ENCODE measurements around the gene FEM1B.
"Not testable (repeated sequence)": the region's sequence is repeated elsewhere in the genome, so short reads cannot be mapped to it uniquely, and the experiment has no call there.

FEM1B gene

DNA sequence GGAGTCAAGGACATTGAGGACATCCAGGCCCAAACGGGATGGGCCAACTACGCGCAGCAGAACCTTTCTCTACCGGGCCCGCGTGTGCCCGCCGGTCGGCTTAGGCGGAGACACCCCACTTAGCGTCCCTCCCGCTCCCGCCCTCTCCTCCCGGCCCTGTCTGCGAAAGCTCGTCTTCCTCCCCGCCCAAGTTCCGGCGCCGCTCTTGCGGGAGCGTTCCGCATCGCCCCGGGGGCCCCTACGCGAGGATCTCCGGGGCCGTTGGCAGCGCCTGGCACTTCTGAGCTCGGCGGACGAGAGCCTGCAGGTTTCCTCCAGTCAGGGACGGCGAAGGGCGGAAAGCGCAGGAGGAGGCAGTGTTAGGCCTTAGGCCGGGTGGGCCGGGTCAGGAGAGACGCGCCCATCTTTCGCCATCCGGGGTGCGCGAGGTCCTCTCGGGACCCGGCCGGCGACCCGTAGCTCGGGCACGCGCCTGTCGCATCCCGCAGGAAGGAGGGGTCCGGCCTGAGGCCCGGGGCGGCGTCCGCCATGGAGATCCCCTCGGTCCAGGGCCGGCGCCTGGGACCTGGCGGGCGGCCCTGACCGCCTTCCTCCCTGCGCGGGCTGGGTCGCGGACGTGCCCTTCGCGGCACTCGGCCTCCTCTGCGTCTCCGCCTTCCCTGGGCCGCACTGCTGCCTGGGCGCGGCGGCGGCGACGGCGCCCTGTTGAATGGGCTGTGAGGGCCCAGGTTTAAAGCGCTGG lies at the start of gene FEM1B:
FEM1B (plus strand) TSS at position 143 of the 742 bp plus-strand sequence. CDS start 673 bp downstream, outside the sequence.
- H3K27me3 ChIP-seq (ENCODE audit: insufficient read depth, low read length) = no peaks in the 10 kb centered on the region
- no peaks in the 10 kb centered on the region for H3K9me3 ChIP-seq (ENCODE audit: insufficient read depth, low read depth, low read length)
- H3K27ac ChIP-seq (ENCODE audit: low read length) = peak within 1 kb of the TSS; percentile 97
- H3K36me3 ChIP-seq (ENCODE audit: insufficient read depth, low read depth, low read length) = peaks cover 2% of the 10 kb centered on the region; the same call in 1 of the 2 replicates
- peak within 1 kb of the TSS; percentile 97 for H3K9ac ChIP-seq (ENCODE audit: low read depth, low read length)
- peaks cover 28% of the 10 kb centered on the region for H3K4me1 ChIP-seq (ENCODE audit: insufficient read depth, low read length)
- H3K4me3 ChIP-seq (ENCODE audit: low read length) = peak within 1 kb of the TSS; percentile 98

DNA sequence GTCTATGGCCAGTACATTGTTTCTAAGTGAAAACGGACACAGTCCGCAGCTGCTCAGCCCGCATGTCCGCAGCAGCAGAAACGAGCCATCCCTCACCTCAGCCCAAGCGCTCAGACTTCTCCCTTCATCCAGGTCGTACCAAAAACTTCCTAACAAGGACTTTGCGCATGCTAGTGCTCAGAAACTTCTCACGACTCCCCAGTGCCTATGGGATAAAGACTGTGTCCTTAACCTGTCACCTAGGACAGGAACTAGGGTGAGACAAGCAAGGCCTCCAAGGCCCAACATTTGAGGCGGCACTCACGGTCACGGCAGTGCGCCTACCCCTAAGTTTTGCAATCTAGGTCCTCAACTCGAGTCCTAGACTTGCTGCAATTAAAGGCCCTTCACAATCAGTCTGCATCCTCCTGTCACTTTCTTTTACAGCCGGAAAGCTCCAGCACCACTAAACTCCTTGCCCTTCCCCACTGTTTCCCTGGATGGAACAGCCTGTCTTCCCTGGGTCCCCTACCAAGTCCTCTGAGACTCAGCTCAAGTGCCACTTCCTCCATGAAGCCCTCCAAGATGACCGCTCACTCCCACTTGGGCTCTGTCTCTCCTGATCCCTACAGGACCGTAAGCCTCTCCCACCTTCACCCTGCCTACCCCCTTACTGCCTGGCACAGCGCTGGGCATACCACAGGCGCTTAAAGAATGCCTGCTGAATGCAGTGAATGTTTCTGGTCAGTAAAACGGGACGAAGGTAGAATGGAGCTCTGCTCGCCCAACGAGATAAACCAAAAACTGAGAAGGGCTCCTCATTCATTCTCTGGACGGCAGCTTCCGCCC lies 49.2 kb upstream of the FEM1B start:
- Histone ChIP-seq H3K36me3 (ENCODE audit: insufficient read depth, low read depth, low read length) (no peaks in the 10 kb centered on the region; the same call in 1 of the 2 replicates), H3K27ac (ENCODE audit: low read length) (no peak overlapping the region), H3K4me3 (ENCODE audit: low read length) (peak overlapping the region; percentile 88), H3K9me3 (ENCODE audit: insufficient read depth, low read depth, low read length) (peaks cover under 1% of the 10 kb centered on the region), H3K27me3 (ENCODE audit: insufficient read depth, low read length) (no peaks in the 10 kb centered on the region; the same call in 1 of the 2 replicates), H3K4me1 (ENCODE audit: insufficient read depth, low read length) (peaks cover 11% of the 10 kb centered on the region), H3K9ac (ENCODE audit: low read depth, low read length) (peak overlapping the region; percentile 87)

DNA sequence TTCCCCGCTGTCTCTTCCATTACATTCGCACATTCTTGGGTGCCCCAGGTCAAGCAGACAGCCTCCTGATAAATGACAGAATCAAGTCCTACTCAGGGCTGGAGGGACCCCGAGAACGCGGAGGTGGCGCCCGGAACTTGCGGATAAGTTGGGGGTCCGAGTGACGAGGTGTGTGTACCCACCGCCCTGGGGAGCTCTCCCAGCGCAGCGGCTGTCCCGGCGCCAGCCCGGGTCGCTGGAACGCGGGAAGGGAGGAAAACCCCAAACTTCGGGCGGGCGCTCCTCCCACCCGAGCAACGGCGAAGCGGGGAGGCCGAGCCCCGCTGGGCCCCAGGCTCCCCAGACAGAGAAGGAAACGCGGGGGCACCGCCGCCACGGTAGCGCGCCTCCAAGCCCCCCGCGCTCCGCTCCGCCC lies 48.6 kb upstream of the FEM1B start:
- Histone ChIP-seq H3K9me3 (ENCODE audit: insufficient read depth, low read depth, low read length) (no peaks in the 10 kb centered on the region; the same call in 1 of the 2 replicates), H3K36me3 (ENCODE audit: insufficient read depth, low read depth, low read length) (no peaks in the 10 kb centered on the region; the same call in 1 of the 2 replicates), H3K4me1 (ENCODE audit: insufficient read depth, low read length) (peaks cover 11% of the 10 kb centered on the region), H3K9ac (ENCODE audit: low read depth, low read length) (peak overlapping the region; percentile 87), H3K4me3 (ENCODE audit: low read length) (peak overlapping the region; percentile 88), H3K27ac (ENCODE audit: low read length) (peak overlapping the region; percentile 39), H3K27me3 (ENCODE audit: insufficient read depth, low read length) (no peaks in the 10 kb centered on the region; the same call in 1 of the 2 replicates)

- H3K4me3 ChIP-seq (ENCODE audit: low read length) = peak within 1 kb of the TSS; percentile 88
- peak within 1 kb of the TSS; percentile 39 for H3K27ac ChIP-seq (ENCODE audit: low read length)
- no peaks in the 10 kb centered on the region; the same call in 1 of the 2 replicates for H3K27me3 ChIP-seq (ENCODE audit: insufficient read depth, low read length)
- peaks cover 11% of the 10 kb centered on the region for H3K4me1 ChIP-seq (ENCODE audit: insufficient read depth, low read length)
- peak within 1 kb of the TSS; percentile 87 for H3K9ac ChIP-seq (ENCODE audit: low read depth, low read length)
- no peaks in the 10 kb centered on the region; the same call in 1 of the 2 replicates for H3K36me3 ChIP-seq (ENCODE audit: insufficient read depth, low read depth, low read length)
- H3K9me3 ChIP-seq (ENCODE audit: insufficient read depth, low read depth, low read length) = no peaks in the 10 kb centered on the region
Observed at GRCh38 chr15:68229386-68230156, 48.0 kb upstream of the FEM1B start, which contains the start of gene CLN6. CLN6 (minus strand) TSS chr15:68229728; CDS start chr15:68229584, 144 bp downstream.

DNA sequence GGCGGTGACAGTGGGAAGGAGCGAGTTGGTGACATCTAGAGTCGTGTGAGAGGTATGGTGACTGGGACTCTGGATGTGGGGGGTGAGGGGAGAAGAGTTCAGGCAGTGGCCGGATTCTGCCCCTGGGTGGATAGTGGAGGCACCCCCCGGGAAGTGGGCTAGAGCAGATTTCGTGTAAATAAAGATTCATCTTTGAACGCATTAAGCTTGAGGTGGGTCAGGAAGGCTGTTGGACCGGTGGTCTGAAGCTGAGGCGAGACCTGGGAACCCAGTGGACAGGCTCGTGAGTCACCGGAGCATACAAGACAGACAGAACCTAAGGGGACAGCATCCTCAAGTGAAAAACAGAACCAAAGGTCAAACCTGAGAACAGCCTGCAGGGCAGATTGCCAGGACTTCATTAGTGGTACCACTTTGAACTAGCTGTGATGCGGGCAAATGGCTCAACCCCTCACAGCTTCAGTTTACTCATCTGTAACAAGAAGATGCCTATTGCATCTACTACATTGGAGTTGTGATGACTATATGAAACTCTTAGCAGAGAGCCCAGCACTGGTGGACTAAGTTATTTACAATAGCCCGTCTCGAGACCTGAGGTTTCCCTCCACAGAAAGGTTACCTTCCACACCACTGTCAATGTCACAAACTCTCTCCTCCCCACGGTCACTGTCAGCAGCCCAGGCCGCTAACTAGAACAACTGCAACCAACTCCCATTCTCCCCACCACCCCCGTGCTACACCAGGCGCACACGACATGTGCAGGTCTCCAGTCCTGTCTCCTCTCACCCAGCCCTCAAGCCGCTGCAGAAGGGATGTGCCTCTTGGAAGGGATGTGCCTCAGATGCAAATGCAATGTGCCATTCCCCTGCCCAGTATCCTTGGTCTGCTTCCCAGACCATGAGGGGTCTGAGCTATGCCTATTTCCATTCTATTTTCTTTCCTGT lies 47.1 kb upstream of the FEM1B start:
- Histone ChIP-seq H3K9ac (ENCODE audit: low read depth, low read length) (peak overlapping the region; percentile 73; the same call in 1 of the 2 replicates), H3K4me3 (ENCODE audit: low read length) (peak overlapping the region; percentile 88), H3K36me3 (ENCODE audit: insufficient read depth, low read depth, low read length) (no peaks in the 10 kb centered on the region), H3K9me3 (ENCODE audit: insufficient read depth, low read depth, low read length) (no peaks in the 10 kb centered on the region), H3K4me1 (ENCODE audit: insufficient read depth, low read length) (peaks cover 11% of the 10 kb centered on the region), H3K27me3 (ENCODE audit: insufficient read depth, low read length) (no peaks in the 10 kb centered on the region; the same call in 1 of the 2 replicates), H3K27ac (ENCODE audit: low read length) (no peak overlapping the region)

- Histone ChIP-seq H3K4me3 (ENCODE audit: low read length) (no peak overlapping the region), H3K36me3 (ENCODE audit: insufficient read depth, low read depth, low read length) (no peaks in the 10 kb centered on the region), H3K9ac (ENCODE audit: low read depth, low read length) (no peak overlapping the region), H3K27ac (ENCODE audit: low read length) (no peak overlapping the region), H3K9me3 (ENCODE audit: insufficient read depth, low read depth, low read length) (no peaks in the 10 kb centered on the region), H3K27me3 (ENCODE audit: insufficient read depth, low read length) (no peaks in the 10 kb centered on the region; the same call in 1 of the 2 replicates), H3K4me1 (ENCODE audit: insufficient read depth, low read length) (peaks cover 11% of the 10 kb centered on the region)
Observed at GRCh38 chr15:68231102-68231818, 46.3 kb upstream of the FEM1B start.

GRCh38 chr15:68232449-68232848 lies 45.1 kb upstream of the FEM1B start:
- no peak overlapping the region for H3K9ac ChIP-seq (ENCODE audit: low read depth, low read length)
- H3K36me3 ChIP-seq (ENCODE audit: insufficient read depth, low read depth, low read length) = no peaks in the 10 kb centered on the region
- peaks cover 11% of the 10 kb centered on the region for H3K4me1 ChIP-seq (ENCODE audit: insufficient read depth, low read length)
- no peaks in the 10 kb centered on the region; the same call in 1 of the 2 replicates for H3K27me3 ChIP-seq (ENCODE audit: insufficient read depth, low read length)
- no peaks in the 10 kb centered on the region for H3K9me3 ChIP-seq (ENCODE audit: insufficient read depth, low read depth, low read length)
- H3K27ac ChIP-seq (ENCODE audit: low read length) = no peak overlapping the region
- H3K4me3 ChIP-seq (ENCODE audit: low read length) = no peak overlapping the region

DNA sequence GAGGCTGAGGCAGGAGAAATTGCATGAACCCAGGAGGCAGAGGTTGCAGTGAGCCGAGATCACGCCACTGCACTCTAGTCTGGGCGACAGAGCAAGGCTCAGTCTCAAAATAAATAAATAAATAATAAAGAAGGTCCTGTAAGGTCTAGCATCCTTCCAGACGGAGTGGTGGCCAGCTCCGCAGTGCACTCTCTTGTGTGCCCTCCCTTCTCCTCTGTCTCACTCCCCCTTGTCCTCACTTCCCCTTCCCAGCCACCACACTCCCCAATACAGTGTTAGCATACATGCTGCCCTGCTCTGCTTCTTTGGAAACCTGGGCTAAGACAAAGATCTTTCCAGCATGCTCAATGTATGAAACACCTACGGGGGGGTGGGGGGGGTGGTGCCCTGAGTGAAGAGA lies 44.6 kb upstream of the FEM1B start:
- H3K27ac ChIP-seq (ENCODE audit: low read length) = no peak overlapping the region
- no peaks in the 10 kb centered on the region; the same call in 1 of the 2 replicates for H3K27me3 ChIP-seq (ENCODE audit: insufficient read depth, low read length)
- H3K9me3 ChIP-seq (ENCODE audit: insufficient read depth, low read depth, low read length) = no peaks in the 10 kb centered on the region
- peaks cover 7% of the 10 kb centered on the region for H3K4me1 ChIP-seq (ENCODE audit: insufficient read depth, low read length)
- H3K9ac ChIP-seq (ENCODE audit: low read depth, low read length) = no peak overlapping the region
- H3K4me3 ChIP-seq (ENCODE audit: low read length) = no peak overlapping the region
- H3K36me3 ChIP-seq (ENCODE audit: insufficient read depth, low read depth, low read length) = no peaks in the 10 kb centered on the region

DNA sequence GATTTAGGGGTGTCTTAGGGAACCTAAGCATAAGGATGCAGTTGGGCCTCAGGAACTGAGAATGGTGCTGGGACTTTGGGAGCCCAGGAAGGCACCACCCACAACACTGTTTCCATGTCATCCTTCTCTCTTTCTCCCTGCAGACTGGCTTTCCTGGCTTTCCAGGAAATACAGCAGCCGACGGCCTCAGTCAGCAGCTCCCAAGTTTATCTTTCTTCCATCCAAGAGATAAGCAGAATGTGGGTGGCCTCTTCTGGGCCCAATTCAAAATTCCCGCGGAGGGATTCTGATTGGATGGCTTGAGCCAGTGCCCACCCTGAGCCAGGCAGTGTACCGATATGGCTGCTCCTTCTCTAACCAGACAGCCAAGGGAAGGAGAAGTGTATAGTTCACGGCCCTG lies 43.5 kb upstream of the FEM1B start:
- Histone ChIP-seq H3K4me1 (ENCODE audit: insufficient read depth, low read length) (no peaks in the 10 kb centered on the region), H3K27ac (ENCODE audit: low read length) (no peak overlapping the region), H3K9ac (ENCODE audit: low read depth, low read length) (no peak overlapping the region), H3K27me3 (ENCODE audit: insufficient read depth, low read length) (no peaks in the 10 kb centered on the region; the same call in 1 of the 2 replicates), H3K4me3 (ENCODE audit: low read length) (no peak overlapping the region), H3K9me3 (ENCODE audit: insufficient read depth, low read depth, low read length) (no peaks in the 10 kb centered on the region), H3K36me3 (ENCODE audit: insufficient read depth, low read depth, low read length) (no peaks in the 10 kb centered on the region)

DNA sequence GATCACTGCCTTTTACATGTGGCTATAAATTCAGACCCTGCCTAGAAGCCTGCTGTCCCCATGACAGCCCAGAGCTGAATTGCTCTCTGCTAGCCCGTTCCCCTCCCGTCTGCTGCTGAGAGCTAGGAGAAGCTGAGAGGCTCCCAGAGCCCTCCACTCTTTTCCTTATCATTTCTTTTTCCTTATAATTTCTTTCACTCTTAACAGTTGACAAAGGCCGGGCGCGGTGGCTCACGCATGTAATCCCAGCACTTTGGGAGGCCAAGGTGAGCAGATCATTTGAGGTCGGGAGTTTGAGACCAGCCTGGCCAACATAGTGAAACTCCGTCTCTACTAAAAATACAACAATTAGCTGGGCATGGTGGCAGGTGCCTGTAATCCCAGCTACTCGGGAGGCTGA lies 43.0 kb upstream of the FEM1B start:
- H3K27ac ChIP-seq (ENCODE audit: low read length); H3K27me3 ChIP-seq (ENCODE audit: insufficient read depth, low read length); H3K4me1 ChIP-seq (ENCODE audit: insufficient read depth, low read length); H3K4me3 ChIP-seq (ENCODE audit: low read length); H3K9me3 ChIP-seq (ENCODE audit: insufficient read depth, low read depth, low read length); H3K9ac ChIP-seq (ENCODE audit: low read depth, low read length); H3K36me3 ChIP-seq (ENCODE audit: insufficient read depth, low read depth, low read length): not testable (repeated sequence)
